ENCODE data around the gene RANBP6.

DNA sequence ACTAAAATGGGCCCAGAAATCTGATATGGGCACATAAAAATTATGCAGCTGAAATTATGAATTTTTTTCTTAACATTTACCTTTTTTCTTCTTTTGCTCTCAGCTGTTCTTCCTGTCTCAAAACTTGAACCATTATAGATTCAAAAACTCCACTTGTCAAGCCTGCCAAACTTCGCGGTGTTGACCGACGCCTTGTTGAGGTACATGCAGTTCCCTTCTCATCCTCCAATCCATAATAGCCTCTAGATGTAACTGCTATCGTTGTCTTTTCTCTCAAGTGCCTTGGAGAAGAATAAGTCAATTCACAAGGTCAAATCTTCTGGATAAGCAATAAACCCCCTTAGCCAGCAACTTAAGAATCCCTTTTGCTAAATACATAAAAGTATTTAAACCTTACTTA lies 27.2 kb downstream of the RANBP6 start:
- TF ChIP-seq POLR2A (IDR thresholded peaks at IDR 0.05; ENCODE audit: low read length) (no peak), GATA1 (IDR thresholded peaks at IDR 0.05; ENCODE audit: low read depth, low read length) (no peak)

Data from erythroblast (primary cell).